VCaP (cell line): ENCODE data around the gene ENTPD1.
"Not testable (repeated sequence)": the region's sequence is repeated elsewhere in the genome, so short reads cannot be mapped to it uniquely, and the experiment has no call there.

Experiments used
- H3K27ac ChIP-seq: fragments of 450-650 bp; 2 replicates; pipeline ENCODE4 v1.5.1; 2017
- TF ChIP-seq, protein P1 (sequence below): fragments of 450-650 bp; conservative IDR thresholded peaks from 2 replicates; pipeline ENCODE4 v1.5.1; 2017; ENCODE audit warnings: mild to moderate bottlenecking, moderate library complexity

Gene ENTPD1

DNA sequence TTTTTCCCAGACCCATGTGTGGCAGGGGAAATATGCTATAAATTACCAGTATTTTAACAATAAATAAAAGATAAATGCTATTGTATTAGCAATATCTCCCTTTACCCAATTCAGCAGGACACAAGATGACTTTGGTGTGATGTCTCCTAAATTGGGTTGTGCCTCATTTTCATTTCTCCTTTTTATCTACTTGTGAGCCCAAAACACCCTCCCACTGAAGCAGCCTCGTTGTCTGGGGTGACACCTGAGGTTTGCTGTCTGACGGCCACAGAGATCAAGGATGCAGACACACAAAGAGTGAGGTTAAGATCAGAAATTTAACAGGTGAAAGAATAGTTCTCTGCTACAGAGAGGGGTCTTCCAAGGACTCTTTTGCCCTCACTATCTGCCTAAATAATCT, 124.7 kb downstream of the ENTPD1 start:
- no peak overlapping the region for H3K27ac ChIP-seq
- TF ChIP-seq, protein P1, sequence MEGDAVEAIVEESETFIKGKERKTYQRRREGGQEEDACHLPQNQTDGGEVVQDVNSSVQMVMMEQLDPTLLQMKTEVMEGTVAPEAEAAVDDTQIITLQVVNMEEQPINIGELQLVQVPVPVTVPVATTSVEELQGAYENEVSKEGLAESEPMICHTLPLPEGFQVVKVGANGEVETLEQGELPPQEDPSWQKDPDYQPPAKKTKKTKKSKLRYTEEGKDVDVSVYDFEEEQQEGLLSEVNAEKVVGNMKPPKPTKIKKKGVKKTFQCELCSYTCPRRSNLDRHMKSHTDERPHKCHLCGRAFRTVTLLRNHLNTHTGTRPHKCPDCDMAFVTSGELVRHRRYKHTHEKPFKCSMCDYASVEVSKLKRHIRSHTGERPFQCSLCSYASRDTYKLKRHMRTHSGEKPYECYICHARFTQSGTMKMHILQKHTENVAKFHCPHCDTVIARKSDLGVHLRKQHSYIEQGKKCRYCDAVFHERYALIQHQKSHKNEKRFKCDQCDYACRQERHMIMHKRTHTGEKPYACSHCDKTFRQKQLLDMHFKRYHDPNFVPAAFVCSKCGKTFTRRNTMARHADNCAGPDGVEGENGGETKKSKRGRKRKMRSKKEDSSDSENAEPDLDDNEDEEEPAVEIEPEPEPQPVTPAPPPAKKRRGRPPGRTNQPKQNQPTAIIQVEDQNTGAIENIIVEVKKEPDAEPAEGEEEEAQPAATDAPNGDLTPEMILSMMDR = no peak

DNA sequence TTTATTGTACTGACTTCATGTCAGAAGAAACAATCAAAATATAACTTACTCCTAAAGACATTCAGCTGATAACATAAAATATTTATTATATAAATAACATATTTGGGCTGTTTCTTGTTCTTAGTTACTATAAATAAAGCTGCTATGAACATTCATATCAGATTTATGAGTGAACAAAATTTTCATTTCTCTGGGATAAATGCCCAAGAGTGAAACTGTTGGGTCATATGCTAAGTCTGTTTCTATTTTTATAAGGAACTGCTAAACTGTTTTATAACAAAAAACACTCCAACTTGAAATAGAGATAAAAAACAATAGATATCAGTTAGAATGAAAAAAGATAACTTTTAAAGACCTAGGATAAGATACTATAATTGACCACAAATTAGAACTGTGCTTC, 125.4 kb downstream of the ENTPD1 start:
- TF ChIP-seq, protein P1 = no peak
- no peak overlapping the region for H3K27ac ChIP-seq

DNA sequence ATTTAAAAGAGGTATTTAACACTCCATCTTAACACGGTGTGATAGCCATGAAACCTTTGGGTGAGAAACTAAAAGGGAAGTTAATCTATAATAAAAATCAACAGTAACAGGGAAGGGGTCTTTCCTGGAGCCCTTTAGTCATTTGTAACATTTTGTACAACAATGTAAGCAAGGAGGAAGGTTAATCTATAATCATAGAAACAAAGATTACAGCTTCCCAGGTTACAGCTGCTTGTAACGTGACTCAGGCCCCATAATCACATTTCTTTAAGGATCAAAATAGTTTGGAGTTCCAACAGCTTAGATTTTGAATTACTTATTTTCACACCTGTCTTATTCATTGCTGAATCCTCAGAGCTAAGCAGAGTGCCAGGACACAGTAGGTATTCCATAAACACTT, 133.9 kb downstream of the ENTPD1 start:
- TF ChIP-seq, protein P1 = no peak

DNA sequence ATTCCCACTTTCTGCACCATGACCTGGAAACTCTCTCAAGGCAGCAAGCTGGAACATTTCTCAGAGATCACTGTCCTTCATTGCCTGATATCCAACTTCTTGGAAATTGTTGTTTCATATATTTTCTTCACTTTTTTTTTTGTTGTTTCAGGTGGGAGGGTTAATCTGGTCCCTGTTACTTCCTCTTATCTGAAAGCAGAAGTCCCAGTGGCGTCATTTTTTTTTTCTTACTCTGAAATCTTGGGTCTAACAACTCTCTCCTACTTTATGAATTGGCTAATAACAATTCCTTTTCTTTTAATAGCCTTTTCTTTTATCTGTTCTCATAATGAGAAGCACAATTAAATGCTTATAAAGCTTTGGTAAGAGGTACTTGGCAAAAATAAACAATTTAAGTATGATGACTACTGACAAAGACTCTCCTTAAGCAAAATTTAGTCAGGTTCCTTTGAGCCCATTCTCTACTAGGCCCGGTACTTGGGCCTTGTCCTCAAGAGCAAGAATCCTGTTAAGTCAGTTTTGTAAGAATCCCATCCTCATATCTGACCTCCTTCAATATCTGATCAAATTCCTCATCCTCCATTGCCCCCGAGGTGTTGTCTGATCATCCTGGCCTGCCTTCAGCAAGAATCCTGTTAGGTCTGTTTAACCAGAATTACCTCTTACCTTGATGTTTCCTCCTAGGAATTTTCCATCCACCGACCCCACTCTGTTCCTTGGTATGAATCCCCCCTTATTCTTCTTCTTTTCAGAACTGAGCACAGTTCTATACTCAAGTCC, 140.3 kb downstream of the ENTPD1 start:
- no peak overlapping the region for H3K27ac ChIP-seq
- TF ChIP-seq, protein P1 = no peak

More for the DNA sequence above, 133.9 kb downstream of the ENTPD1 start:
- H3K27ac ChIP-seq = no peak overlapping the region

DNA sequence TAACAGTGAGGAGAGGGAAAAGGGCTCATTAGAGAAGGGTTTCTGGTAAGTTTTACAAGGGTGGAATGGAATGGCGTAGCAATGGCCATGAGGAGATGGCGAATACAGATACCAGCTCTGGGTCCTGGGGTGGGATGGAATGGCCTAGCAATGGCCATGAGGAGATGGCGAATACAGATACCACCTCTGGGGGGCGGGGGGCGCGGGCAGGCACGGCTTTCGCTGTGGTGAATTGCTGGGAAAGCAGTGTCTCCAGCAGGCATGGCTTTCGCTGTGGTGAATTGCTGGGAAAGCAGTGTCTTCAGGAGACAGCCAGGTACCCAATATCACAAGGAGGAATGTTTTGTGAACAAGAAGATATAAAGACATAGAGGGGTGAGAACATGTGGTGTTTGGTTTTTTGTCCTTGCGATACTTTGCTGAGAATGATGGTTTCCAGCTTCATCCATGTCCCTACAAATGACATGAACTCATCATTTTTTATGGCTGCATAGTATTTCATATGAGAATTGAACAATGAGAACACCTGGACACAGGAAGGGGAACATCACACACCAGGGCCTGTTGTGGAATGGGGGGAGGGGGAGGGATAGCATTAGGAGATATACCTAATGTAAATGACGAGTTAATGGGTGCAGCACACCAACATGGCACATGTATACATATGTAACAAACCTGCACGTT, 150.1 kb downstream of the ENTPD1 start:
- not testable (repeated sequence) for H3K27ac ChIP-seq

DNA sequence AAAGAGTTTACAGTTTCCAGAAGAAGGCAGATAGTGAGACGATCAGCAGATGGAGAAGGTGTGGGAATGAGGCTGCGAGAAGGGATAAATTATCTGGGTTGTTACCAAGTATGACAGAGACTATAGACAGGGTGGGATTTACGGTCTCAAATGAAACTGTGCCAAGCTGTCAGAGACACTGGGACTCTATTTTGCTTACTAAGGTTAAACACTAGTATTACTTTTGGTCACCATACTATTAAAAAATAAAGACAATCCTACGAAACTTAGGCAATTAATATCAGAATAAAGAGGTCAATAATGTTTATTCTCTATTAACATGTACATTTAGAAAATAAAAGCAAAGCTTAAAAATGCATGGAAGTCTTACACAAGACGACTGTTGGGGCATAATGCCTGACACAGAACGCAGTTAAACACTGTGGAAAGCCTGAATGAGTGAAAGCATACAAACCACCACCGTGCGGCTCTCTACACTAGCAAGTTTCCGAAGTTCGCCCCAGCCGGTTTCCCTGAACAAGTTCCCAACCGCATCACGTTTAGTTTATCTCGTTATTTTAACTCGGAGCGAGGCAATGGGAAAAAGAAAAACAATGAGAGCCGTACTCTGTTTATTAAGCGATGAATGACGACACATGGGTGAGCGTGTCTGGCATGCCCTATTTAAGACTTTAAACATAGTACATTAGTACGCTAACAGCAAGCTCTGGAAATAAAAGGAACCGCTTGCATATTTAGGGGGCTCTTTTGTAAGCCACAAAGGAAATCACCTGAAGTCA, 150.9 kb downstream of the ENTPD1 start:
- TF ChIP-seq, protein P1 = peak; percentile 41; the same call in 1 of the 2 replicates
- peak overlapping the region; percentile 81 for H3K27ac ChIP-seq

DNA sequence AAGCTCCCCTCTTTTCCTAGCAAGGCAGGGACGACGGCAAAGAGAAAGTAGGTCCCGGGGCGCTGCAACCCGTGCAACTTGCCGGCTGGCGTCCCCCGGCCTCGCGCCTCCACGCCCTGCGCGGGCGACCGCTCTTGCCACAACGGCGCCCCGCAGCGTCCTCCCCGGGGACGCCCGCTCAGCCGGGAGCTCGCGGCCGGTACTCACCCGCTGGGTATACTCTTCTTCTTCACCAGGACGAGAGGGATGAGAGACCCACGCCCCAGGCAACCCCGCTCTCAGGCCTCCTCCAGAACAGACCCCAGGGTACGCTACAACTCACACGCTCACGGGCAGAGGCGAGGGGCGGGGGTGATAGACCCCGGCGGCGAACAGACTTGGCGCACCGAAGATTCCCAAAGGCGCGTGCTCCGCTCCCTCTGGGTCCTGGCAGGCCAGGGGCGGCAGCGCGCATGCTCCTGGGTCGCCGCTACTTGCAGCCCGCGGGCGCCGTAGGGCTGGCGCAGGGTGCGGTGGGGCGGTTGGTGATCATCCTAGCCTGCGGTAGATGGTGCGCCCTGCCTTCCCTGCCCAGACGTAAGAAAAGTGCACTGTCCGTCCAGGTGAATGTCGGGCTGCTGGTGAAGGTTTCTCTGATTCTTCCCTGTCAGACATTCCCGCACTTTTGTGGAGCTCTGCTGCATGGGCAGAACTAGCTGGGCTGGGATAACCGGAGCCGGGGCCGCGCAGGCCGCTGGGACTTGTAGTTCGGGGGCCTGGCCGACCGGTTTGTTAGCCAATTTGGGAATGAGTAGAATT, 151.7 kb downstream of the ENTPD1 start, which contains the start of gene CC2D2B:
TSS of gene CC2D2B (plus strand) at position 520 of the 798 bp plus-strand sequence. CDS start 3,349 bp downstream, outside the sequence.
- peak within 1 kb of the TSS; percentile 81 for H3K27ac ChIP-seq
- TF ChIP-seq, protein P1 = peak; percentile 31; the same call in 1 of the 2 replicates
